Fibroblast of mammary gland (primary cell): Measurements from ENCODE around the gene ARHGAP1.
A peak's percentile ranks its signal among the peaks of the same experiment; 100 is the strongest.

Experiments used
- DNase-seq: peaks from one replicate; pipeline ENCODE4 v3.0.0-alpha.2; 2010; ENCODE audit warnings: low read depth
- H3K4me3 ChIP-seq: 2 replicates; pipeline ENCODE4 v1.5.1; 2011; ENCODE audit warnings: low read depth, mild to moderate bottlenecking, low read length, moderate library complexity; ENCODE audit not compliant: control insufficient read depth
- TF ChIP-seq, protein P1 (sequence below): conservative IDR thresholded peaks from 2 replicates; pipeline ENCODE4 v1.5.1; 2011; ENCODE audit warnings: low read depth, low read length, inconsistent platforms; ENCODE audit not compliant: control insufficient read depth, insufficient read depth

ARHGAP1 gene

DNA sequence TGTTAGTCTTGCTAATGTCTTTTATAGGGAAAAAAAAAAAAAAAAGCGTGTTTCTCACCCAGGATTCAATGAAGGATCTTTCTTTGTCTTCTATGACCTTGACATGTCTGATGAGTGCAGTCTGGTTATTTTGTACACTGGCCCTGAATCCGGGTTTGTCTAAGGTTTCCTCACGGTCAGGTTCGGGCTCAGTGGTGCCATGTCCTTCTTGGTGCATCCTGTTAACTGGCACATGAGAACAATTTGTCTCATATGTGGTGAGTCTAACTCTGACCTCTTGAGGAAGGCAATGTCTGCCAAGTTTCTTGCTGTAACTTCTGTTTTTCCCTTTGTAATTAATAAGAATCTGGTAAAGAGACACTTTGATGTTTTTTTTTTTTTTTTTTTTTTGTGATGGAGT, 31.1 kb upstream of the ARHGAP1 start:
- DNase-seq: no peak
- no peak overlapping the region for H3K4me3 ChIP-seq
- TF ChIP-seq, protein P1, sequence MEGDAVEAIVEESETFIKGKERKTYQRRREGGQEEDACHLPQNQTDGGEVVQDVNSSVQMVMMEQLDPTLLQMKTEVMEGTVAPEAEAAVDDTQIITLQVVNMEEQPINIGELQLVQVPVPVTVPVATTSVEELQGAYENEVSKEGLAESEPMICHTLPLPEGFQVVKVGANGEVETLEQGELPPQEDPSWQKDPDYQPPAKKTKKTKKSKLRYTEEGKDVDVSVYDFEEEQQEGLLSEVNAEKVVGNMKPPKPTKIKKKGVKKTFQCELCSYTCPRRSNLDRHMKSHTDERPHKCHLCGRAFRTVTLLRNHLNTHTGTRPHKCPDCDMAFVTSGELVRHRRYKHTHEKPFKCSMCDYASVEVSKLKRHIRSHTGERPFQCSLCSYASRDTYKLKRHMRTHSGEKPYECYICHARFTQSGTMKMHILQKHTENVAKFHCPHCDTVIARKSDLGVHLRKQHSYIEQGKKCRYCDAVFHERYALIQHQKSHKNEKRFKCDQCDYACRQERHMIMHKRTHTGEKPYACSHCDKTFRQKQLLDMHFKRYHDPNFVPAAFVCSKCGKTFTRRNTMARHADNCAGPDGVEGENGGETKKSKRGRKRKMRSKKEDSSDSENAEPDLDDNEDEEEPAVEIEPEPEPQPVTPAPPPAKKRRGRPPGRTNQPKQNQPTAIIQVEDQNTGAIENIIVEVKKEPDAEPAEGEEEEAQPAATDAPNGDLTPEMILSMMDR: no peak

DNA sequence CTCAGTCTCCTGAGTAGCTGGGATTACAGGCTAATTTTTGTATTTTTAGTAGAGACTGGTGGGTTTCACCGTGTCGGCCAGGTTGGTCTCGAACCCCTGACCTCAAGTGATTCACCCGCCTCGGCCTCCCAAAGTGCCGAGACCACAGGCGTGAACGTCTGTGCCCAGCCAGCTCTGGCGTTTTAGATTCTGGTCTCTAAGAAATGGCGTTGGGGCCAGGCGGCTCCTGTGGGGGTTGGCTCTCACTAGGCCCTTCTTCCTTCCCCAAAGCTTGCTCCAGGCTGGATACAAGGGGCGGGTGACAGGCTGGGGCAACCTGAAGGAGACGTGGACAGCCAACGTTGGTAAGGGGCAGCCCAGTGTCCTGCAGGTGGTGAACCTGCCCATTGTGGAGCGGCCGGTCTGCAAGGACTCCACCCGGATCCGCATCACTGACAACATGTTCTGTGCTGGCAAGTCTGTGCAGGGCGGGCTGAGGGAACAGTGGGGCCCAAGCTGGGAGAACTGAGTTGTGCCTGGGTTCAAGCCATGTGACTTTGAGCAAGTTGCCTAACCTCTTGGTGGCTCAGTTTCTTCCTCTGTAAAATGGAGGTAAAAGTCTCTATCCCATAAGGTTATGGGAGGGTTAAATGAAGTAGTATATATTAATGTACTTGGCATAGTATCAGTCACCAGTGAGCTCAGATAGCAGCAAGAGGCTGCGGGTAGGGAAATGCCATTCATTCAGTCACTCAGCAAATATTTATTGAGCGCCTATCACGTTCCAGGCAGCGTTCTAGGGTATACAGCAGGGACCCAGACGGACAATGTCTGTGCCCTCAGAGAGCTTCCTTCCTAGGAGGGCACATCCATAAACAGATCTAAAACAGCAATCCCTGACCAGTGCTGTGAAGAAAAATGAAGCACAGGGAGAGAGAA, 28.9 kb upstream of the ARHGAP1 start:
- DNase-seq: peak; percentile 6
- TF ChIP-seq, protein P1: no peak
- no peak overlapping the region for H3K4me3 ChIP-seq

GRCh38 chr11:46728659-46729040, 28.2 kb upstream of the ARHGAP1 start:
- no peak overlapping the region for H3K4me3 ChIP-seq
- DNase-seq: no peak
- TF ChIP-seq, protein P1: no peak

GRCh38 chr11:46727952-46728658, 27.7 kb upstream of the ARHGAP1 start:
- TF ChIP-seq, protein P1: no peak
- no peak overlapping the region for H3K4me3 ChIP-seq
- no peak for DNase-seq

DNA sequence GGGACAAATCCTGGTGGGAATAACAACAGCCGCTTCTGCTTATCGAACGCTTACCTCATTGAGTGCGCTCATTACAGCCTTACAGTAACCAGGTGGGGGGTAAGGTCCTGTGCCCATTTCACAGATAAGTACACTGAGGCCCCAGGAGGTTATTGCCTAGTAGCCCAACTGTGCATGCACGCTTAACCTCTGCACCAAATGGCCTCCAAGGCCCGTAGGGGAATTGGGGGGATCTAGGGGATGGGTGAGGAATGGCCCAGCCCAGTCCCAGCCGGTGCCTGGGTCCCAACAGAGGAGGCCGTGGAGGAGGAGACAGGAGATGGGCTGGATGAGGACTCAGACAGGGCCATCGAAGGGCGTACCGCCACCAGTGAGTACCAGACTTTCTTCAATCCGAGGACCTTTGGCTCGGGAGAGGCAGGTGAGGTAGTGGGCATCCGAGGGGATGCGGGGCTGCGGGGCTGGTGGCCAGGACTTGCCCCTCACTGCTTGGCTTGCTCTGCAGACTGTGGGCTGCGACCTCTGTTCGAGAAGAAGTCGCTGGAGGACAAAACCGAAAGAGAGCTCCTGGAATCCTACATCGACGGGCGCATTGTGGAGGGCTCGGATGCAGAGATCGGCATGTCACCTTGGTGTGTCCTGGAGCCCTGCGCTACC, 25.9 kb upstream of the ARHGAP1 start:
- no peak for DNase-seq
- TF ChIP-seq, protein P1: no peak
- no peak overlapping the region for H3K4me3 ChIP-seq

DNA sequence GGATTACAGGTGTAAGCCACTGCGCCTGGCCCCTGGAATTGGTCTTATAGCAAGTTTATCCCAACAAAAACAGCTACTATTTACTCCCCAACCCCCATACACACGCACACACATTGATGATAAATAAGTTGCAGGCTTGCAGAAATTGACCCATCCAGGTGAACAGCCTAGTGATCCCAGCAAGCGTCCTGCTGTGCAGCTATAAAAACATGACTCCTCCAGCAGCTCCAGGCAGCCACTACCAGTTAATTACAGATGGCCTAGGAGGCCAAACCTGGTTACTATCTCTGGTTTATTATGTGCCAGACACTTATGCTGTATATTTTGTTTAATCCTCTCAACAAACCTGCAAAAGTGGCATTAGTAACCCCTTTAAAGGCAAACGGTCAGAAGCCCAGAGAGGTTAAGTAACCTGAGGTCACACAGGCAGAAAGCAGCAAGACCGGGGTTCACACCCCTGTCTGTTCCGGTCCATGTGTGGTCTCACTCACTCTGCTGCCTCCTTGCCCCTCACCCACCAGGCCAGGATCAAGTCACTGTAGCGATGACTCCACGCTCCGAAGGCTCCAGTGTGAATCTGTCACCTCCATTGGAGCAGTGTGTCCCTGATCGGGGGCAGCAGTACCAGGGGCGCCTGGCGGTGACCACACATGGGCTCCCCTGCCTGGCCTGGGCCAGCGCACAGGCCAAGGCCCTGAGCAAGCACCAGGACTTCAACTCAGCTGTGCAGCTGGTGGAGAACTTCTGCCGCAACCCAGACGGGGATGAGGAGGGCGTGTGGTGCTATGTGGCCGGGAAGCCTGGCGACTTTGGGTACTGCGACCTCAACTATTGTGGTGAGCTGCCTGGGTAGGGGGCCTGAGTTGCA, 25.2 kb upstream of the ARHGAP1 start:
- DNase-seq: no peak
- TF ChIP-seq, protein P1: no peak
- no peak overlapping the region for H3K4me3 ChIP-seq
